Cardiac fibroblast (primary cell): ENCODE data around the gene GTF3C5.
A peak's percentile ranks its signal among the peaks of the same experiment; 100 is the strongest.
"Not testable (repeated sequence)": the region's sequence is repeated elsewhere in the genome, so short reads cannot be mapped to it uniquely, and the experiment has no call there.

ENCODE experiments used
- DNase-seq, 2 donors: peaks; one replicate each; pipeline versions ENCODE4 v3.0.0 to v3.0.0-alpha.2; 2010; ENCODE audit warnings: low read depth in 2 of 2
- H3K4me3 ChIP-seq, 2 donors: replicated peaks in 1 of 2; 1 replicate in 1 of 2; 2 replicates in 1 of 2; pipeline ENCODE4 v1.5.1; 2011; ENCODE audit warnings: low read depth in 2 of 2, low read length in 2 of 2, mild to moderate bottlenecking in 2 of 2, moderate library complexity in 1 of 2
- CTCF ChIP-seq: IDR thresholded peaks from one replicate; pipeline ENCODE4 v1.5.1; 2011; ENCODE audit warnings: low read depth, mild to moderate bottlenecking, low read length, inconsistent platforms

GTF3C5 gene

GRCh38 chr9:133067813-133068212, 37.0 kb downstream of the GTF3C5 start:
- DNase-seq: no peak
- no peak for TF ChIP-seq CTCF

GRCh38 chr9:133068431-133068830, 37.6 kb downstream of the GTF3C5 start:
- not testable (repeated sequence) for H3K4me3 ChIP-seq, DNase-seq

More at GRCh38 chr9:133067813-133068212, 37.0 kb downstream of the GTF3C5 start:
- no peak overlapping the region for H3K4me3 ChIP-seq

- DNase-seq, H3K4me3 ChIP-seq: not testable (repeated sequence)
Measured at GRCh38 chr9:133070500-133070961, 39.7 kb downstream of the GTF3C5 start.

GRCh38 chr9:133070985-133071384, 40.2 kb downstream of the GTF3C5 start:
- not testable (repeated sequence) for DNase-seq

GRCh38 chr9:133071484-133072150, 40.8 kb downstream of the GTF3C5 start:
- no peak overlapping the region for H3K4me3 ChIP-seq
- no peak for TF ChIP-seq CTCF
- DNase-seq: no peak

More at GRCh38 chr9:133070985-133071384, 40.2 kb downstream of the GTF3C5 start:
- H3K4me3 ChIP-seq: not testable (repeated sequence)

GRCh38 chr9:133072210-133072609, 41.4 kb downstream of the GTF3C5 start:
- H3K4me3 ChIP-seq, DNase-seq: not testable (repeated sequence)

GRCh38 chr9:133073086-133074014, 42.6 kb downstream of the GTF3C5 start:
- H3K4me3 ChIP-seq: no peak overlapping the region
- DNase-seq: no peak
- no peak for TF ChIP-seq CTCF

GRCh38 chr9:133074111-133074651, 43.4 kb downstream of the GTF3C5 start:
- peak; percentile 6 to 44 for DNase-seq
- H3K4me3 ChIP-seq: no peak overlapping the region
- no peak for TF ChIP-seq CTCF
